COR-L47 (cell line): ENCODE measurements around the gene ATCAY.
"Not testable (repeated sequence)": the region's sequence is repeated elsewhere in the genome, so short reads cannot be mapped to it uniquely, and the experiment has no call there.

Experiments
- DNase-seq: peaks from one replicate; lab custom pipeline; 2025; lab: John Stamatoyannopoulos, UW

ATCAY gene

GRCh38 chr19:3949294-3949693, 68.8 kb downstream of the ATCAY start:
- DNase-seq = no peak

- DNase-seq = no peak
These were observed 69.7 kb downstream of the ATCAY start for GRCh38 chr19:3949997-3950859.

- no peak for DNase-seq
These were observed 70.7 kb downstream of the ATCAY start for GRCh38 chr19:3950871-3951861.

DNA sequence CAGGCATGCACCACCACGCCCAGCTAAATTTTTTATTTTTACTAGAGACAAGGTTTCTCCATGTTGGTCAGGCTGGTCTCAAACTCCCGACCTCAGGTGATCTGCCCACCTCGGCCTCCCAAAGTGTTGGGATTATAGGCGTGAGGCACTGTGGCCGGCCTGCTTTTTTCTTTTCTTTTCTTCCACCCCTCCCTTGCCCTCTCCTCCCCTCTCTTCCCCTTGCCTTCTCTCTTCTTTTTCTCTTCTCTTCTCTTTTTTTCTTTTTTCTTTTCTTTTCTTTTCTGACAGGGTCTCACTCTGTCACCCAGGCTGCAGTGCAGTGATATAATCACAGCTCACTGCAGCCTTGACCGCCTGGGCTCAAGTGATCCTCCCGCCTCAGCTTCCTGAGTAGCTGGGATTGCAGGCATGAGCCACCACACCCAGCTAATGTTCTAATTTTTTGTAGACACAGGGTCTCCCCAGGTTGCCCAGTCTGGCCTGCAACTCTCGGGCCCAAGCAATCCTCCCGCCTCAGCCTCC, 72.3 kb downstream of the ATCAY start:
- not testable (repeated sequence) for DNase-seq

- no peak for DNase-seq
These were observed 73.6 kb downstream of the ATCAY start for GRCh38 chr19:3954107-3954506.

DNA sequence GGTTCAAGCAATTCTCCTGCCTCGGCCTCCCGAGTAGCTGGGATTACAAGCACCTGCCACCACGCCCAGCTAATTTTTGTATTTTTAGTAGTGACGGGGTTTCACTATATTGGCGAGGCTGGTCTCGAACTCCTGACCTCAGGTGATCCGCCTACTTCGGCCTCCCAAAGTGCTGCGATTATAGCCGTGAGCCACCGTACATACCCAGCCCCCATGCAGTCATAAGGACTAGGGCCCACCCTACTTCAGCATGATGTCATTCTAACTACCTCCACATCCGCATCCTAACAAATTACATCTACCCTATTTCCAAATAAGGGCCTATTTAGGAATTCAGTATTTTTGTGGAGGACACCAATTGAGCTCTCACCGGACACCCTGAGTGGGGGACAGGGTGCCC, 74.8 kb downstream of the ATCAY start:
- not testable (repeated sequence) for DNase-seq

- no peak for DNase-seq
These were observed 75.2 kb downstream of the ATCAY start for GRCh38 chr19:3955688-3956087.

DNA sequence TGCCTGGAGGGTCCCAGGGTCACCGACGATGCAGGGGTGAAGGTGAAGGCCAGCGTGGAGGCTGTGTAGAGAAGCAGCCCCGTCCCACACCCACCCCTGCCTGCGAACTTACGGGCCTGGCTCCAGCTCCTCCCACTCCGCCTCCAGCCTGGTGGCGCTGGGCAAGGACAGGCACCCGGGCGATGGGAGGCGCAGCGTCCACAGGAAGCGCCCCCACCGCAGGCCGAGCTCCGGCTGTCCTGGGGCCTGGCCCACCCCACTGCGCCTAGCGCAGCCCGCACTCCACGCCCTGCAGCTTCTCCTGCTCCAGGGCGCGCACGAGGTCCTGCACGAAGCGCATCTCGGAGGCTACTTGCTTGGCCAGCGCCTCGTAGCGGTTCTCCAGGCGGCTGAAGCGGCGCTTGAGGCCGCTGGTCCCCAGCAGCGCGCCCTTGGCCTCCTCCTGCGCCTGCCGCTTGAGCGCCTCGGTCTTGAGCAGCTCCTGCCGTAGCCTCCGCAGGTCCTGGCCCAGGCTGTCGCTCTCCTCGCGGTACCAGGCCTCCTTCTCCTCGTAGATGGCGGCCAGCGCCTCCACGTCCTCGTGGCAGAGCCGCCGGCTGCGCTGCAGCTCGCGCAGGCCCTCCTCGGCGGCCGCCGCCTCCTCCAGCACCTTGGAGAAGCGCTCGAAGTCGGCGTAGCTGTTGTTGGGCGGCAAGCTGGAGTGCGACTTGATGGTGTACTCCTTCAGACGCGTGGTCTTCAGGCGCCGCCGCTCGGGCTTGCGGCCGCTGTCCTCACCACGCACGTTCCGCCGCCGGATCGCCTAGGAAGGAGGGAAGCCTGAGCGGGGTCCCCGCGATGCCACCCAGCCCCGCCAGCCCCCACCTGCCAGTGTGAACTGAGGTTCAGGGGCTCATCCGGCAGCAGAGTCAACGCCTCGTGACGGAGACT, 78.6 kb downstream of the ATCAY start:
- no peak for DNase-seq

- DNase-seq = no peak
These were observed 79.3 kb downstream of the ATCAY start for GRCh38 chr19:3959766-3960131.

DNA sequence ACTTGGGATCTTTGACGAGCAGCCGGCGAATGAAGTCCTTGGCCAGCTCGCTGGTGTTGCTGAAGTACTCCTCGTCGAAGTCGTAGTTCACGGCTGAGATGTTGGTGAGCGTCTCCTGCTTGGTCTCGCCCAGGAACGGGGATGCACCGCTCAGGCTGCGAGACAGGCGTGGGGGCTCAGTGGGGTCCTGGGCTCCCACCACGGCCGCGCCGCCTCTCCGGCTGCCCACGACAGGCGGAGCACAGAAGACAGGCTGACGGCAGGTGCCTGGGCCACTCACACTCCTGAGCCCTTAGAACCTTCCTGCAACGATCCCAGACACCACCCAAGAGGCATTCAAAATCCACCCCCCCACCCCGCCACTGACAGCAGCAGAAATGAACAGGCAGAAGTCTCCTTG, 80.5 kb downstream of the ATCAY start:
- DNase-seq = no peak

- DNase-seq = no peak
These were observed 83.2 kb downstream of the ATCAY start for GRCh38 chr19:3963458-3964255.

GRCh38 chr19:3964256-3965194, 84.0 kb downstream of the ATCAY start:
- DNase-seq = no peak

GRCh38 chr19:3966051-3967017, 85.8 kb downstream of the ATCAY start:
- DNase-seq = no peak

DNA sequence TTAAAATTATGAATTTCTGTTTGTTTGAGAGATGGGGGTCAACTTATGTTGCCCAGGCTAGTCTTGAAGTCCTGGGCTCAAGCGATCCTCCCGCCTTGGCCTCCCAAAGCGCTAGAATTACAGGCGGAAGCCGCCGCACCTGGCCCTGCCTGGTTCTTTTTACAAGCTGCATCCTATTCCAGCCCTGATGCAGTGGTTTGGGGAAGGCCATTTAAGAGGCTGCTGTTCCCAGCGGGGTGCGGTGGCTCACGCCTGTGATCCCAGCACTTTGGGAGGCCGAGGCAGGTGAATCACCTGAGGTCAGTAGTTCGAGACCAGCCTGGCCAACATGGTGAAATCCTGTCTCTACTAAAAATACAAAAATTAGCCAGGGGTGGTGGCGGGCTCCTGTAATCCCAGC, 87.5 kb downstream of the ATCAY start:
- not testable (repeated sequence) for DNase-seq

DNA sequence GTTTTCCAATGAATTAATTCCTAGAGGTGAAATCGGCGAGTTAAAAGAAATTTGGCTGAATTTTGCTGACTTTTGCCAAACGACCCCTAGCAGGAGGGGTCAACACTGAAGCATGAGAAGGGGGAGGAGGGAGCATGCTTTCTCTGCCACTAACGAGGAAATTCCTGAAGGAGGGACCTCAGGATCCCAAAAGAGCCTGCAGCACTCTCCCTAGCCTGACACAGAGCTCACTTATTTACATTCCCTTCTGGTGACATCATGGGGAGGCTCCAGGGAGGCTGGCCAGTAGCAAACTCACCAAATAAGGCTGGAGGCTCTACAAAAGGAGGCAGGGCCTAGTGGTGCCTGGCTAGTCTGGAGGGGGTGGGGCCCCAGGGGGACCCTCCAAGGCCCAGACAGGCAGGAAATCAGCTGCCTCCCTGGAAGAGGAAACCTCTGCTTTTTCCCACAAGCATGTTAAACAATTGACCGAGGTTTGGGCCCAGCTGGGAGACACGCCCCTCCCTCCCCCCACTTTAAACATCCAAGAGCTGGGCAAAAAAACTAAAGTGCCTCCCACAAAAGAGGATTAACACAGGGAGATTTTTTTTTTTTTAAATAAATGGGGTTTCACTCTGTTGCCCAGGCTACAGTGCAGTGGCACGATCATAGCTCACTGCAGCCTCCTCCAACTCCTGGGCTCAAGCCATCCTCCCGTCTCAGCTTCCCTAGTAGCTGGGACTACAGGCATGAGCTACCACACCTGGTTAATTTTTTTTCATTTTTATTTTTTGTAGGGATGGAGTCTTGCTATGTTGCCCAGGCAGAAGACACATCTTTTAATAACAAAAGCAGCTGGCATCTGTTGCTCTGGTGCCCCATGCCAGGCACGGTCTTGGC, 88.3 kb downstream of the ATCAY start:
- DNase-seq = no peak

GRCh38 chr19:3969435-3970312, 89.2 kb downstream of the ATCAY start:
- no peak for DNase-seq
